AG08395 (cell line): ENCODE results near the gene GALNT1.
"Not testable (repeated sequence)": the region's sequence is repeated elsewhere in the genome, so short reads cannot be mapped to it uniquely, and the experiment has no call there.

Experiments
- DNase-seq: peaks from one replicate; pipeline ENCODE4 v3.0.0; 2012; ENCODE audit warnings: mixed read lengths, low spot score

Gene GALNT1

GRCh38 chr18:35581546-35581897, at the start of gene GALNT1:
Gene GALNT1, plus strand, starts transcription at chr18:35581740. Its CDS starts 72,923 bp downstream, at chr18:35654663.
- peak; percentile 44 for DNase-seq

GRCh38 chr18:35533916-35534405, 47.6 kb upstream of the GALNT1 start:
- no peak for DNase-seq

DNA sequence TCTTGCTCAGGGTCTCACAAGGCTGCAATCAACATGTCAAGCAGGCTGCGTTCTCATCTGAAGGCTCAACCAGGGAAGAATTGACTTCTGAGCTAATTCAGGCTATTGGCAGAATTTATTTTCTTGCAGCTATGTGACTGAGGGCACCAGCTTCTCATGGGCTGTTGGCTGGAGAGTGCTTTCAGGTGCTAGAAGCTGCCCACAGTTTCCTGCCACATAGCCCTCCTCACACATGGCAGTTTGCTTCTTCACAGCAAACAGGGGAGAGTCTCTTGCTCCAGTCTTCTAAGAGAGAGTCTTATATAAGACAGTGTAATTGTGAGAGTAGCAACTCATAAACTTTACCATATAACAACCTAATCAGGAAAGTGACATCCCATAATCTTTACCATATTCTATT, 46.2 kb upstream of the GALNT1 start:
- DNase-seq = no peak

GRCh38 chr18:35542356-35542755, 39.2 kb upstream of the GALNT1 start:
- no peak for DNase-seq

DNA sequence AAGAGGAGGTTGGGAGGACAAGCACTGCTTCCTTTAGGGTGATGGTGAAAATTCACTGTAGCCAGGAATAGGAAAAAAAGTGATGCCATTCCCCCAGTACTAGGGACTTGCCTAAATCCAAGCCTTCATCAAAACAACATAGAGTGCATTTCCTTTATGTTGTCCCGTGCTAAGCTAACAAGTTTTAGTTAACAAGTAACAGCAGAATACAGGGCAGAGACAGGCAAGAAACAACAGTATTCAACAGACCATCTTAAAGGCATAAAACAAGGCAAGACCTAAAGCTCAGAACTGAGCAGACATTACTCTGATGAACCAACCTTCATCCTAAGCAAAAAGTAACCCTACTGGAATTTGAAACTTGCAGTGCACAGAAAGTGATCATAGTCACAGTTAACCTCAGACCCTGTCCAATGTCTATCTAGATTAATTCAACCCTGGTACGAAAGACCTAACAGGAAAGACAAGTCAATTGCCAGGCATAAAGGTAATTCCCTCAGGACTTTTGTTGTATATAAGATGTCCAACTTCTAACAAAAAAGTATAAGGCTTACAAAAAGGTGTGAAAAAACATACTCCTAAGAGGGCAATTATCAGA, 34.4 kb upstream of the GALNT1 start:
- DNase-seq = no peak

- DNase-seq = no peak
Measured at GRCh38 chr18:35549564-35549963, 32.0 kb upstream of the GALNT1 start.

- no peak for DNase-seq
Measured at GRCh38 chr18:35553300-35553699, 28.2 kb upstream of the GALNT1 start.

- not testable (repeated sequence) for DNase-seq
Measured at GRCh38 chr18:35555538-35555937, 26.0 kb upstream of the GALNT1 start.

GRCh38 chr18:35559867-35560266, 21.7 kb upstream of the GALNT1 start:
- DNase-seq = no peak

GRCh38 chr18:35564795-35565453, 16.6 kb upstream of the GALNT1 start:
- DNase-seq = no peak

GRCh38 chr18:35566019-35566418, 15.5 kb upstream of the GALNT1 start:
- DNase-seq = no peak

DNA sequence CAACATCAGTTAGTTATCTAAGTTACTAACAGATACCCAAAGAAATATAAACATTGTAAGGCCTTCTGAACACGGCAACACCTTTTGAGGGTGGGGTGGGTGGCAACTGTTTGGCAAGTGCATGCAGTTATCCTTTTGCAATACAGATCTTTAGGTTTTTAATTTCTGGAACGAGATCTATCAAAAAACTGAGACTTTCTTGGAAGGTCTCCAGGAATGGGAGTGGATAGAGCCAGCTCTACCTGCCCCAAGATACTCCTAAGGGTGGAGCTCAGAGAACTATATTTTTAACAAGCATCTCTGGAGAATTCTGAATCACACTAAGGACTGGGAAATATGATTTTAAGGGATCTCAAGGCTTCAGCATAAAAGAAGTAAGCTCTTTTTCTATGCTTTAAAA, 11.4 kb upstream of the GALNT1 start:
- no peak for DNase-seq

DNA sequence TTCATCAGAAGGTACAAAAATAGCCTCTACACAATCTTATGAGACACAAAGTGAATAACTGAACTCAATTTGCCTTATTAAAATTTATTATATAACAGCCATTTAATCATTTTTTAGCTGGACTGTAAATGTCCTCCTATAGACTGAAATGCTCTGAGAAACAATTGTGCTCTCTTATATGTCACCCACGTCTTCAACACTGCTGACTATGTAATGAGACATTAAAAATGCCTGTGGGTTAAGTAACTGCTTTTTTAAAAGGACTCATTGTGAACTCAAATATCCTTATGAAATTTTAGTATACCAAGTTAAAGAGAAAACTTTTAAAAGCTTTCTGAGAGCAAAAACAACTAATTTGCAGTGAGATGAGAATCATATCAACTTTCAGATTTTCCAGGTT, 10.4 kb upstream of the GALNT1 start:
- no peak for DNase-seq

DNA sequence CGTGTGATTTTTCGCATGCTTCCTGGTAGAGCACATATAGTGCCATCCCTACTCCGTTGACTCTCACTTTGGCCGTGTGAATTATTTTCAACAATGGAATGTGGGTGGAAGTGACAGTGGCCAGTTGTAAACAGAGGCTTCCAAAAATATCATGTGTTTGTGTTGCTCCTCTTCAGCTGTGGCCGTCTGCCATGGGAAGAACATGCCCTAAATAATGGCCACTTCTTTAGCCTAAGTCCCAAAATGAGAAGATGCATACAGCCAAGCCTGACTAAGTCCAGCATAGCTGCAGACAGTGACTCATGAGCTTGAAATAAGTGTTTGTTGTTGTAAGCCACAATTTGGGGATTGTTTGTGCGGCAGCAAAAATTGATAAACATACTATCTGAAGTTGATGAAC, 8.9 kb upstream of the GALNT1 start:
- DNase-seq = no peak

- no peak for DNase-seq
Measured at GRCh38 chr18:35573531-35573930, 8.0 kb upstream of the GALNT1 start.

DNA sequence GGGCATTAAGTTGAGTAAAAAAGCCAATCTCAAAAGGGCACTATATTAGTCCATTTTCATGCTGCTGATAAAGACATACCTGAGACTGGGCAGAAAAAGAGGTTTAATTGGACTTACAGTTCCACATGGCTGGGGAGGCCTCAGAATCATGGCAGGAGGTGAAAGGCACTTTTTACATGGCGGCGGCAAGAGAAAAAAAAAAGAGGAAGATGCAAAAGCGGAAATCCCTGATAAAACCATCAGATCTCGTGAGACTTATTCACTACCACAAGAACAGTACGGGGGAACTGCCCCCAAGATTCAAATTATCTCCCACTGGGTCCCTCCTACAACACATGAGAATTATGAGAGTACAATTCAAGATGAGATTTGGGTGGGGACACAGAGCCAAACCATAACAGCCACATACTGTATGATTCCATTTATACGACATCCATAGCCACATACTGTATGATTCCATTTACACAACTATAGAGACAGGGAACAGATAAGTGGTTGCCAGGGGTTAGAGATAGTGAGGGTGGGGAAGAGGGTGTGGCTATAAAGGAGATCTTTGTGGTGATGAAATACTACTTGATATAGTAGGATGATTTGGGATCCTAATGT, 5.2 kb upstream of the GALNT1 start:
- not testable (repeated sequence) for DNase-seq

DNA sequence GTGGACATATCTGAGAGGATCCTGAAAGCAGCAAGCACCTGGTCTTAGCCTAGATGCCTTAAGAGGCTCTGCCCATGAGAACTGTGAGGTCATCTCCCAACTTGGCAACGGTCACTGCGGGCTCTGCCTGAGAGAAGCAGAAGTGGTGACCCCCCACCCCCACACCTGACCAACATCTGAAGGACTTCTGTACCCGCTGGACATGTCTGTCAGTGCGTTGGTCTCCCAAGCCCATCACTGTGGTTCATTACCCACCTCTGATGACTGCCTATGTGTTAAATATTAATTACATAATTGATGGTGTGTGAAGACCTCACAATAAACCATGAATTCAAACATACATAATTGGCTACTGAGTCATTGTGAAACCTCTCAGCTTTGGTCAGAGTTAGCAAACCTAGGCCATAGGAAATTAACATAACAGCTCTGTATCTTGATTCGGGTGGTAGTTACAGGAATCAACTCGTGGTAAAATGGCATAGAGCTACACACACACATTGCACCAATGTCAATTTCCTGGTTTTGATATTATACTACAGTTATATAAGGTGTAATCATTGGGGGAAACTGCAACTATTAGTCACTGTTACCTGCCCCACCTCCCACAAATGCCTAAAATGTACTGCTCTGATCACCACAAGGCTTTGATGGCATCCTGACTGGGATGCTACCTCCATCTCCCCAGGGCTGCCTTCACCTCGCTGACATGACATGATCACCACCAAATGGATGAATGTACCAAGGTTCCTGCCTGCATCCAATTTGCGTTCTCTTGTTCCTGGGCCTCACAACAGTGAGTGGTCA, 4.3 kb upstream of the GALNT1 start:
- DNase-seq = no peak

- DNase-seq = no peak
Measured at GRCh38 chr18:35578481-35578880, 3.1 kb upstream of the GALNT1 start.

DNA sequence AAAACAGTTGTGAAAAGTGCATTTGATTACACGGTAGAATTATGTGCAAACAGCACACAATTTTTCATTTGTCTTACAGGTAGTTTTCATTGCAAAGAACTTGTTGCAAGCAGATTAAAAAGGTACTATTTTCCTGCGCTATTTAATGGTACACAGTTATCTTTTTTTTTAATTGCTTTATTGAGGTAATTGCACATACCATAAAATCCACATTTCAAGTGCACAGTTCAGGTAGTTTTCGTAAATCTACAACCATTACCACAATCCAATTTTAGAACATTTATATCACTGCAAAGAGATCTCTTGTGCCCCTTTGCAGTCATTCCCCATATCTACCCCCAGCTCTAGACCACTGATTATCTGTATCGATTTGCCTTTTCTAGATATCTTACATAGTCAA, 2.6 kb upstream of the GALNT1 start:
- no peak for DNase-seq

GRCh38 chr18:35580701-35581539, 620 bp upstream of the GALNT1 start:
- peak; percentile 67 for DNase-seq

GRCh38 chr18:35581898-35582641, 530 bp downstream of the GALNT1 start:
- no peak for DNase-seq
